Measurements from ENCODE around the gene SAT2.

SAT2 gene

DNA sequence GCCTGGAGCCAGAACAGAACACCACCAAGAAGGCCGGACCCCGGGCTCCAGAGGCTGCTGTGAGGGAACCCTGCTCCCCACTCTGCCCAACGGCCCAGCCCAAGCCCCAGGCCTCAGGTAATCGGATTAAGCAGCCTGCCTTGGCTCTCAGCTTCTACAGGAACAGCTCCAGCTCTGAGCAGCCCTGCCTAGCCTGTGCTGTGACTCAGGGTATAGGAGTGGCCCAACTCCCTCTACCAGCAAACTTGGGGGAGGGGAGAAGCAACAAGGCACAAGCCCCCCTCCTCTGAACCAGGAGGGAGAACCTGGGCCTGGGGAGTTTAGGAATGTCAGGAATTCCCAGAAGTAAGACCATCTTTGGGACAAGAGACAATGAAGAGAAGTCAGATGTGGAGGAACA, 36.9 kb downstream of the SAT2 start:
- DNase-seq = peak; percentile 63

DNA sequence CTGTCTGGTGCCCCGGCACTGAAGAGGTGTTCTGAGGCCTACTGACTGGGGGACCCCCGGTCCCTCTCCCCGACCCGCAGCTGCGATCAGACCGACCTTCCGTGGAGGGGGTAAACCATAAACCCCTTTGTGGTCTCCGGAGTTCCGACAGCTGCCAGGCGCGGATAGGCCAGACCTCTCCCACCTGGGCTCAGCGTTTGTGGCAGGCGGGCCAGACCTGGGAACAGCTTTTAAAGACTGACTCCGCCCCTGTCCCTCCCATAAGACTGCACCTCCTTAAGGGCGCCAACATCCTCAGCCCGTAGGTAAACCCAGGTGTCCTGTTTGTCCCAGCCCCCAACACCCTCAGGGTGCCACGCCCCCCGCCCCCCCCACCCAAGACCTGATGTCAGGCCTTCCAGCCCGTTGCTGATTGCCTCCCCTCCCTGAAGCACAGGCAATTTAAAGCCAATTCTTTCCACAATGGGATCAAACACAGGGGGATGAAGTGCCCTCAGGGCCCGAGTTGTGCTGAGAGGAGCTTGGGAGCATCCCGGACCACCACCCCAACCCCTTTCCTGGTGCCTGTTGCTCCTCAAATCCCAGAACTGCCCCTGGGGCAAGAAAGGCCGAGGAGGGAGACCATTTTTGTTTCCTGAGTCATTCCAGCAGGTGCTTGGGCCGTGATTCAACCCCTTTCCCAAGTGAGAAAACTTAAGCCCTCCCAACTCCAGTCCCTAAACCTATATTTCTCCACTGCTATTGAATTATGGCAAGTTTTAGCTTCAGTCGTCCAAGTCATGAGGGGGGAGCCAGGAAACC, 37.5 kb downstream of the SAT2 start, which contains the start of gene SOX15:
Gene SOX15, minus strand, starts transcription at position 204 of the 801 bp plus-strand sequence. CDS start 418 bp downstream, outside the sequence.
- DNase-seq = peak; percentile 28

DNA sequence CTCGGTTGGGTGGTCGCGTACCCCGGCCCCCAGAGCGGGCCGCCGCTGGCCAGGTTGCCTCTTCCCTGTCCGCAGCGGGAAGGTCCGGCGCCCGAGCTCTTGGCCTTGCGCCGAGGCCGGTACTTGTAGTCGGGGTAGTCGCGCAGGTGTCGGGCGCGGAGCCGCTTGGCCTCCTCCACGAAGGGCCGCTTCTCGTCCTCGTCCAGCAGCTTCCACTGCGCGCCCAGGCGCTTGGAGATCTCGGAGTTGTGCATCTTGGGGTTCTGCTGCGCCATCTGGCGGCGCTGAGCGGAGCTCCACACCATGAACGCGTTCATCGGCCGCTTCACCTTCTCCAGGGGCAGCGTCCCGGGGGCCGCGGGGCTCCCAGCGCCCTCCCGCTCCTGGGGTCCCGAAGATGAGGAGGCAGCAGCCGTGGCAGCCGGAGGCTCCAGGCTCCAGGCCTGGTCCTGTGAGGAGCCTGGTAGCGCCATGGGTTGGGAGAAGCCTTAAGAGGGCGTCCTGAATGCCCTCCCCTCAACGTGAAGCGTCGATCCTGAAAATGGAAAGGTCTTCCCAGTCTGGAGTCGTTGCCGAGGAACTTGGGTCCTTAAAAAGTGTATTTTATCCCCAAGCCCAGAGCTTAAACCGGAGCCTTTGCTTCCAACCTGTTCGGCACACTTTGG, 38.3 kb downstream of the SAT2 start:
- DNase-seq = peak; percentile 79

DNA sequence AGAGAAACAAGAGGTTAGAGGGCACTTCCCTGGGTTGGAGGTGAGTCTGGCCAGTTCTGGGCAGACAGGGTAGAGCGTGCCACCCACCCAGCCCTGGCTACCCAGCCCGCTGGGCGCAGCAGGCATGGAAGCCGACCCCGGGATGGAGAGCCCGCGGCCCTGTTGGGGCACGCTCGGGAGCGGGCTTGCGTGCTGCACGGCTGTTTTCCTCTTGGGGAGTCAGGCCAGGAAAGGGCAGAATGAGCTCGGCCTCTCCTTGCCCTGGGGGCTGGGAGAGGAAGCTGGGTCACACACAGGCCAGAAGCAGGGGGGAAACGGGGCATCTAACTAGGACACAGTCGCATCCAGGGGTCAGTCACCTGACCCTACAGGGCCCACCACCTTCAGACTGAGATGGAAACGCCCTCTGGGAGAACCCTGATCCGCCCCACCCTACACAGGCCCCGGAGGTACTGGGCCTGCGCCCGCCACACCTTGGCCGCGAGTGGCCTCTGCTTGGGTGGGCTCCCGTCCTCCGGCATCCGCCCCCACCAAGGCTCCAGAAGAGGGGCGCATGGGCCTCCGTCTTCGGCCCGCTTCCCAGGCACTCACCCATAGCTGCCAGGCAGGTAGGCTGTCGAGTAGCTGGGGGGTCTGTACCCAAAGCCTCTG, 38.9 kb downstream of the SAT2 start:
- no peak for DNase-seq

- peak; percentile 86 for DNase-seq
Measured at GRCh38 chr17:7587420-7588151, 40.0 kb downstream of the SAT2 start.

DNA sequence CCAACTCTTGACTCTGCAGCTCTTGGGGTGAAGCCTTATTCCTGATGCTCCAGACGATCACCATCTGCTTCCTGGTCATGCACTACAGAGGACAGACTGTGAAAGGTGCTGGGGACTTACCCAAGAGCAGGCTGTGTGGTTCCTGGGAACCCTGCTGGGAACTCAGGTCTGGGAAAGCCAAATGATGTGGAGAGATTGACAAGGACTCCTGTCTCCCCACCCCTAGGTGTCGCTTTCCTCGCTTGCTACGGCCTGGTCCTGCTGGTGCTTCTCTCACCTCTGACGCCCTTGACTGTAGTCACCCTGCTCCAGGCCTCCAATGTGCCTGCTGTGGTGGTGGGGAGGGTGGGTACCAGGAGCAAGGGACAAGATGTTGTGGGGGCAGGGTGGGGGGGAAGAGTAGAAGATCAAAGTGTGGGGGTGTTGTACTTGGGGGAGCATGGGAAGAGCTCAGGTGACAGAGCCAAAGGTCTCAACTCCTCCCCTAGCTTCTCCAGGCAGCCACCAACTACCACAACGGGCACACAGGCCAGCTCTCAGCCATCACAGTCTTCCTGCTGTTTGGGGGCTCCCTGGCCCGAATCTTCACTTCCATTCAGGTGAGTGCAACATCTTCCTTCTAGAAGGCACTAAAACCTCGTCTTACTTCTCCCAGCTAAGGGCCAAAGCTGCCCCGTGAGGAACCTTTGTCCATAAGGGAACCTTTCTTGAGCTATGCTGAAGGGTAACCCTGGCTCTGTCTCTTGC, 40.8 kb downstream of the SAT2 start:
- DNase-seq = peak; percentile 18

GRCh38 chr17:7583253-7584109, 44.1 kb downstream of the SAT2 start, which contains the start of gene MPDU1:
TSS of gene MPDU1 (plus strand) at chr17:7583852. CDS start at chr17:7583863, 11 bp downstream.
- DNase-seq = peak; percentile 98

GRCh38 chr17:7582396-7583252, 45.0 kb downstream of the SAT2 start:
- no peak for DNase-seq

DNA sequence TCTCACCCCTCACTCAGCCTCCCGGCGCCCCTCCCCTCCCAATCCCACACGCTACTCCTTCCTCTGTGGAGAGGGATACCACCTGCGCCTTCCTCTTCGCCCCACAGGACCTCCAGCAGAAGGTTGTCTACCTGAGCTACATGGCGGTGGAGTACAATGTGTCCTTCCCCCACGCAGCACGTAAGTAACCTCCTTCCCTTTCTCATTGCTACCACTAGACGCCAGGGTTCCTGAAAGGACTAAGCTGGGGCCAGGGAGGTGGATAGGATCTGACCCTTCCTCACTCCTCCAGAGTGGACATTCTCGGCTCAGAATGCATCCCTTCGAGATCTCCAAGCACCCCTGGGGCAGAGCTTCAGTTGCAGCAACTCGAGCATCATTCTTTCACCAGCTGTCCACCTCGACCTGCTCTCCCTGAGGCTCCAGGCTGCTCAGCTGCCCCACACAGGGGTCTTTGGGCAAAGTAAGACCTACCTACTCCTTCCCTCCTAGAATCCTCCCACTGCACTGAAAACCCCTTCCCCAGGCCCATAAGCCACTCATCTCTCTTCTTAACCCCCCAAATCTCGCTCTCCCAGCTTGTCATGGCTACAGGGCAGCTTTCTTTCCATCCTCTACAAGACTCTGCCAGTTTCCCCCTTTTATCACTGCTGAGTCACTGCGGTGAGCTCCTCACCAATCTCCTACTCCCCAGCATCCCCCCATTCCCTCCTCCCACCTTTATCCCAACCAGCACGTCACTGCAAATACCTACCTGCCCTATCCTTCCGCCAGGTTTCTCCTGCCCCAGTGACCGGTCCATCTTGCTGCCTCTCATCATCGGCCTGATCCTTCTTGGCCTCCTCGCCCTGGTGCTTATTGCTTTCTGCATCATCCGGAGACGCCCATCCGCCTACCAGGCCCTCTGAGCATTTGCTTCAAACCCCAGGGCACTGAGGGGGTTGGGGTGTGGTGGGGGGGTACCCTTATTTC, 46.7 kb downstream of the SAT2 start:
- no peak for DNase-seq

DNA sequence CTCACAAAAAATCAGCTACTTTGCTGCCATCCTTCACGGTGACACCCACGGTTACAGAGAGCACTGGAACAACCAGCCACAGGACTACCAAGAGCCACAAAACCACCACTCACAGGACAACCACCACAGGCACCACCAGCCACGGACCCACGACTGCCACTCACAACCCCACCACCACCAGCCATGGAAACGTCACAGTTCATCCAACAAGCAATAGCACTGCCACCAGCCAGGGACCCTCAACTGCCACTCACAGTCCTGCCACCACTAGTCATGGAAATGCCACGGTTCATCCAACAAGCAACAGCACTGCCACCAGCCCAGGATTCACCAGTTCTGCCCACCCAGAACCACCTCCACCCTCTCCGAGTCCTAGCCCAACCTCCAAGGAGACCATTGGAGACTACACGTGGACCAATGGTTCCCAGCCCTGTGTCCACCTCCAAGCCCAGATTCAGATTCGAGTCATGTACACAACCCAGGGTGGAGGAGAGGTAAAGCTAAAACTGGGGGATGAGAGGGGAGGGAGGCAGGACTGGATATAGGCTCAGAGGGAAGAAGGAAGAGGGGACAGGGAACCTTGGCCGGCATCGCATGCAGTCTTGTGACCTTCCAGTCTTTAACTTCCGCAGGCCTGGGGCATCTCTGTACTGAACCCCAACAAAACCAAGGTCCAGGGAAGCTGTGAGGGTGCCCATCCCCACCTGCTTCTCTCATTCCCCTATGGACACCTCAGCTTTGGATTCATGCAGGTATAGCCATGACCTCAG, 47.6 kb downstream of the SAT2 start:
- no peak for DNase-seq

- DNase-seq = peak; percentile 88
Measured at GRCh38 chr17:7579001-7579833, 48.4 kb downstream of the SAT2 start, which contains the start of gene CD68. TSS of gene CD68 (plus strand) at chr17:7579638. CDS start at chr17:7579678, 40 bp downstream.

DNA sequence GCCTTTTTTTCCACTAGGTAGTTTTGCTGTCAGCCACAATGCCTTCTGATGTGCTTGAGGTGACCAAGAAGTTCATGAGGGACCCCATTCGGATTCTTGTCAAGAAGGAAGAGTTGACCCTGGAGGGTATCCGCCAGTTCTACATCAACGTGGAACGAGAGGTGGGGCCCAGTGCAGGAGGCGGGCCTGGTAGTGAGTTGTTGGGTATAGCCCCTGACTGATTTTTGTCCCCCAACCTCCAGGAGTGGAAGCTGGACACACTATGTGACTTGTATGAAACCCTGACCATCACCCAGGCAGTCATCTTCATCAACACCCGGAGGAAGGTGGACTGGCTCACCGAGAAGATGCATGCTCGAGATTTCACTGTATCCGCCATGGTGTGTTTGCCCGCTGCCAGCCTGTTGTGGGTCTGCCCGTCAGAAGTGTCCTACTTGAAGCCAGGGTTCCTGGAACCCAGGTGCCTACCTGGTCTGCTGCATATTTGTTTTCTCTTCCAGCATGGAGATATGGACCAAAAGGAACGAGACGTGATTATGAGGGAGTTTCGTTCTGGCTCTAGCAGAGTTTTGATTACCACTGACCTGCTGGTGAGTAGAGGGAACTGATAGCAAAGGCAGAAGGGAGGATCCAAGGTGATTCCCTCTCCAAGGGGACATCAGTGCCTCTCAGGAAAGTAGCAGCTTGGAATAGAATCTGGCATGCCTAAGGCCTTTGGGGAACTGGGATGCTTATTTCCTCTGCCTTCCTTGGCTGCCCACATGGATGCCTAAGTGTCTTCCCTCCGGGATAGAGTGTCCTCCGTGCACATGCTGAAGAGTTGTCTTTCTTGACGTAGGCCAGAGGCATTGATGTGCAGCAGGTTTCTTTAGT, 50.1 kb downstream of the SAT2 start:
- DNase-seq = no peak

- no peak for DNase-seq
Measured at GRCh38 chr17:7576432-7576937, 51.1 kb downstream of the SAT2 start.
